GM19467 (cell line): Measurements from ENCODE around the gene UGGT1.

Source experiments
- ATAC-seq: cut with Tn5 transposase; IDR thresholded peaks from one replicate; pipeline ENCODE4 v1.9.1; 2021; ENCODE audit warnings: mild to moderate bottlenecking, moderate library complexity; ENCODE audit not compliant: unreplicated experiment

UGGT1 gene

DNA sequence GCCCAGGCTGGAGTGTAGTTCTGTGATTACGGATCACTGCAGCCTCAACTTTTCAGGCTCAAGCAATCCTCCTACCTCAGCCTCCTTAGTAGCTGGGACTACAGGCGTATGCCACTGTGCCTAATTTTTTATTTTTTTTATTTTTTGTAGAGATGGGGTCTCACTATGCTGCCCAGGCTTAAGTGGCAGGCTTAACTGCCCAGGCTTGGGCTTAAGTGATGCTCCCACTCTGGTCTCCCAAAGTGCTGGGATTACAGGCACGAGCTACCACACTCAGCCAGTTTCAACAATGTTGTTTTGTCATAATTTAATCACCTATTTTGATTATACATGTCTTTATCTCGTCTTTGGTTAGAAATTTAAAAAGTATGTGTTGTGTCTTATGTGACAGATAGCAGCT is 18.2 kb downstream of the UGGT1 start:
- ATAC-seq, result no peak

DNA sequence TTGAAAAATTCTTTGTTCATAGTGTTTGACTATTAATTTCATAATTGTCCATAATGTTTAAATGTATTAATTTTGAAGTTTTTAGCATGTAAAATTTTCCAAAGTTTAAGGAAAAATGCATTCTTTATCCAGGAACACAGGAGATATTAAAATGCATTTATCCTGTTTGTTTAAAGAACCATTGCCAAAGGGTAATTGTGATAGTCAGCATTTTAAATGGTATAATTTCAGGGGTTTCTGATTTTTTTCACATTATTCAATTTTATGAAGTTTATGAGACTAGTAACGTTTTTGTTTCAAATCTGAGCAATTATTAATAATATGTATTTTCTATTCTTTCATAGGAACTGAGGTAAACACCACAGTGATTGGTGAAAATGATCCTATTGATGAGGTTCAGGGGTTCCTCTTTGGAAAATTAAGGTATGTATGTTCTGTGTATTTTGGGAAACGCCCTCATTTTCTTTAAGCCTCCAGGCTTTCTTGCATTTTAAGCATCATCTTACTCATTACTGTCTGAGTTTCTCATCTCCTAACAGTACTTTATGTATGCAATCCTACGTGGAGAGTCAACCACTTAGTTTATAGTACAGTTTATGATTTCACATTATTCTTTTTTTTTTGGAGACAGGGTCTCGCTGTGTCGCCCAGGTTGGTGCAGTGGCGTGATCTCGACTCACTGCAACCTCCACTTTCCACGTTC is 25.1 kb downstream of the UGGT1 start:
- no peak for ATAC-seq

DNA sequence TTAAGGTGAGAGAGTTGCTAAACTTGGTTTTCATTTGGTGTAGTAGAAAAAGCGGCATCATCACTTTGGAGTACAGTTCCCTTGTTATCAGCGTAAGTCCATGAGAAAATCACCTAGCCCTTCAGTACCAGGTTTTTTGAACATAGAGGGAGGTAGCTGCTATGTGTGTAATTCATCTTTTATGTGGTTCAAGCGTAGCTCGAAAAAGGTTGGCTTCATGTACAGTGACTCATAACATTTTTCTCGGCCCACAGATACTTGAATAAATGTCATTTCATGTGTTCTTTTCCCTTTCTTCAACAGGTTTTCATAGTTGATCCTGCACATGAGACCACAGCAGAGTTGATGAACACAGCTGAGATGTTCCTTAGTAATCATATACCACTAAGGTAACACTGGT is 43.6 kb downstream of the UGGT1 start:
- ATAC-seq, result no peak

DNA sequence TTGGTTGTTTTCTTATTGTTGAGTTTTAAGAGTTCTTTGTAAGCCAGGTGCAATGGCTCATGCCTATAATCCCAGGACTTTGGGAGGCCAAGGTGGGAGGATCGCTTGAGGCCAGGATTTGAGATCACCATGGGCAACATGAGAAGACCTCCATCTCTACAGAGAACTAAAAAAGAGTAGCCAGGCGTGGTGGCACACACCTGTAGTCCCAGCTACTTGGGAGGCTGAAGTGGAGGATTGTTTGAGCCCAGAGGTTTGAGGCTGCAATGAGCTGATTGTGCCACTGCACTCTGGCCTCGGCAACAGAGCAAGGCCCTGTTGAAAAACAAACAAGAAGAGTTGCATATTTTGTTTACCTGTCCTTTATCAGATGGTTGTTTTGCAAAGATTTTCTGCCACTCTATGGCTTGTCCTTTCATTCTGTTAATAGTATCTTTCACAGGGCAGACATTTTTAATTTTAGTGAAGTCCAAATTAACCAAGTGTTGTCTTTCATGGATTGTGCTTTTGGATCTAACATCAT is 46.2 kb downstream of the UGGT1 start:
- ATAC-seq, result no peak

DNA sequence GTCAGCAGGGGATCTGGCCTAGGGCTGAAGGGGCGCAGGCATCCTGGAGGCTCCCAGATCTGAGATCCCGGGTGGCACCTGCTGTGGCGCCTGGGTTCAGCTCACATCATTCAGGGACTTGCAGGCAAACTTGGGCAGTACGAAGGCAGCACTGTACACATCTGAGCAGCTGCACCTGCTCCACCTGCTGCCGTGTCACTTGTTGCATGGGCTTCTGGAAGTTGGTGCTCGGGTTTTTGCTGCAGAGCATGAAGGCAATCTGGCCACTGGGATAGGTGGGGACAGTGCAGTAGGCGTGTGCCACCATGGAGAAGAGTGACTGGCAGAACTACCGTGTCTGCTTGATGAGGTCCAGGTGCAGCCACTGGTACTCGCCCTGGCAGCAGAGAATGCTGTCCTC is 48.6 kb downstream of the UGGT1 start:
- no peak for ATAC-seq

DNA sequence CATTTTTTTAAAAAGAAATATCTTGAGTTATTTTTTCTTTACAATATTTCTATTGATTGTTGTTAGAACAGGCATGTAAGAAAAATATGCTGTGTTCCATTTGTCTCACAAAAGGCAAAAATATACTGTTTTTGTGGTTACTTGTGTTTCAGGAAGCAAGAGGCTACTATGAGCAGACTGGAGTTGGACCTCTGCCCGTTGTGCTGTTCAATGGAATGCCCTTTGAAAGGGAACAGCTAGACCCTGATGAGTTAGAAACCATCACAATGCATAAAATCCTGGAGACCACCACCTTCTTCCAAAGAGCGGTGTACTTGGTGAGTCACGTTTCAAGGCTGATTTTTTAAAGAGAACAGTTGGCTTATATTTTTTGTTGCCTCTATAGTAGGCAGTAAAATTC is 54.7 kb downstream of the UGGT1 start:
- ATAC-seq, result no peak

DNA sequence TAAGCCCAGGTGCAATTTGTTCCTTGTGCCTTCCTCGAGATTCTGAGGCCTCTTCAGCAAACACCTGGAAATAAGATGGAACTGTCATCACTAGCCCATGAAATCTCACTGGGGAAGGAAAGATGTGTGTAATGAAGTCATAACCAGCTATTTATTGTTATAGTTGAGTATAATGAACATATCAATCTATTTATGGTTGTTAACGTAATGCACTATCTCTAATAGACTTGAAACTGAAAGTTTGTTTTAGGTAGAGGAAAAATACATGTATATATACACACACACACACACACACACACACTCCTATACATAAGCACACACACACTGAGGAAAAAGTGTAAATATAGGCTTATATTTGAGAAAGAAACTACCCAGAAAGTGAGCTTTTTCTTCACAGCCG is 62.8 kb downstream of the UGGT1 start:
- ATAC-seq, result no peak

DNA sequence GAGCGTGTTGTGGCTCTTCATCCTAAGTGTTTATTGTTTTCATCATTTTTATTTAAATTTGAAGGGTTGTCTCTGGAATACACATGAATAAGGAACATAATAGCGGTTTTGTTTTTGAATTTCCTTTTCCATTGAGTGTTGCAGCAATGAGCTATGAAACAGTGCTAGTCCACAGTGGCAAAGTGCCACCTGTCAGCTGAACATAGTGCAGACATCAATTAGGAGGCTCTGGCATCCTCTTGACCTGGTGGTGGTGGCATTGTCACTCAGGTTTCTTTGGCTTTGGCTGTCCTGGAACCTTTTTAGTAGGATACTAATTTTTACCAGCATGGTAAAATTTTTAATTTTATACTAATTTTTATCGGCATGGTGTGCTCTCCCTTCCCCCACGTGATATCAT is 63.2 kb downstream of the UGGT1 start:
- ATAC-seq, result no peak

DNA sequence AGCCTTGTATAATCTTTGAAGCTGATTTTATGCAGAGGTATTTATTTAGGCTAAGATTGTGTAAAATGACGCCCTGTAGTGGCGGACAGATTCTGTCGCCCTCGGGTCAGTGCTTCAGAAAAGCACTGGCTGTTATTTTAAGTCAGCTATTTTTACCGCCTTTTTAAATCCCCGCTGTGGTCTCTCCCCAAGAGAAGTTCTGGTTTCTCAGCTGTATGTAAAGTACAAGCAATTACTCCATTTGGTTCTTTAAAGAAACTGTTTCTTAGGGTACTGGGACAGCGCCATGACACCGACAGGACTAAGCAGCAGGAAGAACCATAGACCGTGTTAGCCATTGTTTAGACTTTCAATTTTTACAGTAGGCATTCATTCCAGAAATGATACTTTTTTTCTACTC is 65.0 kb downstream of the UGGT1 start:
- no peak for ATAC-seq

DNA sequence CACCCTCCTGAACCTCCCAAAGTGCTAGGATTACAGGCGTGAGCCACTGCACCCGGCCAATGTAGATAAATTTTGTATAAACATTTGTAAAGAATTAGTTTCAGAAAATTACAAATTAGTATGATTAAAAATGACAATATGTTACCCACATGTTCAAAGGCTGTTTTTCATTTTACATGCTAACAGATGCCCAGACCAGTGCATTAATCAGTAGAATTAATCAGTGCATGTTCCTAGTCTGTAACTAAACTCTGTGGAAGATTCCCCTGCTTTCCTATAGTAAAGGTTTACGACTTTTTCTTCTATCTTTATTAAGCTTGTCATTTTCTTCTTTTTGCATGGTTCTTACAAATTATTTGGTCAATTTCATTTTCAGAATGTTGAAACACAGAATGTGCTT is 65.8 kb downstream of the UGGT1 start:
- ATAC-seq, result no peak

DNA sequence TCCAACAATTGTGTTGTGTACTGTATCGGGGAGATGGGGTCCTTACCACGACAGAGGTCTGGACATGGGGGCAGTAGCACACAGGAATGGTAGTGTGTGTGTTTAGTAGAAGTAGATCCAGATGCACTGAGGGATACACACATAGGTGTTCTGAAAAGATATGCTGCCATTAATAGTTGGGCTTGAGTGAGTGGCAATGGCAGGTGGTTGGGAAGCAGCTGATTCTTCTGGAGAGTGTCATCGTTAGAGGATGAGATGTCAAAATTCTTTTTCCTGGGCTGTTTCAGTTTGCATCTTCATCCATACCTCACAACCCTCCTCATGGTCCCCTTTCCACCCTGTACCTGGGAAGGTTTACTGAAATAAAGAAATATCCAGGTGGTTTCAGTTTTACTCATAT is 66.6 kb downstream of the UGGT1 start:
- ATAC-seq, result no peak

DNA sequence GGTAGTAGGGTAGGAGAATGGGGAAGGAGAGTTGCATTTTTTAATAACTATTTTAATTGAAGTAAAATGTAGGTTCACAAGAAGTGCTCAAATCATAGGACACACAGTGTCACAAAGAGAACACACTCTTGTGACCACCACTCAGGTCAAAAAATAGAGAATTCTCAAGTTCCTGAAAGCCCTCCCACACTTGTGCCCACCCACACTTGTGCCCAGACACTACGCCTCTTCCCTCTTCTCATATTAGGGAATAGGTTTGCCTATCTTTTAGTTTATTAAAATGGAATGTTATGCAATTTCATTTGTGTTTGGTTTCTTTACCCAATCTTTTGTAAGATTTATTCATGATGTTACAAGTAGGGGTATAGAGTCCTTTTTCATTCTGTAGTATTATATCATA is 67.2 kb downstream of the UGGT1 start:
- ATAC-seq, result no peak

DNA sequence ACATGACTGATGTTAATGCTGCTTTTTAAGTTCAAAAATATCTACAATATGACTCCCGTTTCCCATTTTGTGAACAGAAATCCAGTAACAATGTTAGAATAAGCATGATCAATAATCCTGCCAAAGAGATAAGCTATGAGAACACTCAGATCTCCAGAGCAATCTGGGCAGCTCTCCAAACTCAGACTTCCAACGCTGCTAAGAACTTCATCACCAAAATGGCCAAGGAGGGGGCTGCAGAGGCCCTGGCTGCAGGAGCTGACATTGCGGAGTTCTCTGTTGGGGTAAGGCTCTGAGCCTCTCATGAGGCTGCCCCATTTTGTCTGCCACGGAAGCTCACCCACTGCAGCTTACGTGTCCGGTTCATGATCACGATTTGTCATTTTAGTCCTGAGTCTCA is 68.4 kb downstream of the UGGT1 start:
- ATAC-seq, result no peak

DNA sequence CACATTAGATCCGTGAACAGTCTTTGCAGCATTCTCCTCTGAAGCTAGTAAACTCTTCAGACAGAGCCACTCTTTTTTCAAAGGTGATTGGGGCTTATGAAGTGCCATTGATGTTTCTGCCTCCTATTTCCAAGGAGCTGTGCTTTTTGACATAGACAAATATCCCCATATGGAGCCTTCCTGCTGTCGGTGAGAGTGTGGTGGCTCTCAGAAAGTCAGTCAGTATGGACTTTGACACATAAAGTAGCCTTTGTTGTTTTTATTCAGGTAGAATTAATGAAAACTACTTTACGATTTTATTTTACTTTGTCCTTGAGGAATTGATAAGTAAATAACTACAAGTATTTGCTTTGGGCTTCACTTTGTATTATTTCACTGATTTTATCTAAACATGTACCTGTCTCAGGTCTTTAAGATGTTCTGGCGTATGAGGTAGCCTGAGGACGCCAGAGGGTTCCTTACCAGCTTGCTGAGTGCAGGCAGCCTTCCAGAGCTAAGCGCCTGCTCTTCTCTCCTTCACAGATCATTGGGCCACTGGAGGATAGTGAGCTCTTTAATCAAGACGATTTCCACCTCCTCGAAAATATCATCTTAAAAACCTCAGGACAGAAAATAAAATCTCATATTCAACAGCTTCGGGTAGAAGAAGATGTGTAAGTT is 69.7 kb downstream of the UGGT1 start:
- ATAC-seq, result no peak

DNA sequence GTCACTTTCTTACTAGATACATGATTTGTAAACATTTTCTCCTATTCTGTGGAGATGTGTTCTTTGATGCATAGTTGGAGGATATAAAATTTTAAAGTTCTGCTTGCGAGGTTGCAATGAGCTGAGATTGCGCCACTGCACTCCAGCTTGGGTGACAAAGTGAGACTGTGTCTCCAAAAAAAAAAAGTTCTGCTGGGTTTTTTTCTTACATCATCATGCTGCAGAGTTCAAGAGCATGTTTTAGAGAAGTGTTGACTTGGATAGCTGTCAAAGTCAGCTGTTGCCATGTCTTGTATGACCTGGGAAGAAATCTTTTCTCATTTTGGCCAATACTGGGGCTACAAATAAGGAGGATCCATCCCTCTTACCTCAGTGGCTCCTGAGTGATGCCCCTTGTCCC is 71.3 kb downstream of the UGGT1 start:
- ATAC-seq, result no peak

DNA sequence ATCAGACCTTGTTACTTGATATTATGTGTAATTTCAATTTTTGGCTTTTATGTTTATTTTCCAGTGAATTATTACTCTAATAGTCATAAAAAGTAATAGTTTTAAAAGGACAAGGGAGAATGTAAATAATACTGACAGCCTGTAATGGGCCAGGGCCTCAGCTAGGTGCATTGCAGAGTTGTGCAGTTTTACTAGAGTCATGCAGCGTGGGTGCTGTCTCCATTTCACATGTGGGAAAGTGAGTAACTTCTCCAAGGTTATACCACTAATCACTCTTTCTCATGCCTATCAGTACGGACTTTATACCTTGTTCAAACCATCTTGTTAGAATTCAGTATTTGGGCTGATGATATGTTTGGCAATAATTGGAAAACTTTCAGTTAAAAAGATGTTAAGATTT is 73.3 kb downstream of the UGGT1 start:
- ATAC-seq, result no peak

DNA sequence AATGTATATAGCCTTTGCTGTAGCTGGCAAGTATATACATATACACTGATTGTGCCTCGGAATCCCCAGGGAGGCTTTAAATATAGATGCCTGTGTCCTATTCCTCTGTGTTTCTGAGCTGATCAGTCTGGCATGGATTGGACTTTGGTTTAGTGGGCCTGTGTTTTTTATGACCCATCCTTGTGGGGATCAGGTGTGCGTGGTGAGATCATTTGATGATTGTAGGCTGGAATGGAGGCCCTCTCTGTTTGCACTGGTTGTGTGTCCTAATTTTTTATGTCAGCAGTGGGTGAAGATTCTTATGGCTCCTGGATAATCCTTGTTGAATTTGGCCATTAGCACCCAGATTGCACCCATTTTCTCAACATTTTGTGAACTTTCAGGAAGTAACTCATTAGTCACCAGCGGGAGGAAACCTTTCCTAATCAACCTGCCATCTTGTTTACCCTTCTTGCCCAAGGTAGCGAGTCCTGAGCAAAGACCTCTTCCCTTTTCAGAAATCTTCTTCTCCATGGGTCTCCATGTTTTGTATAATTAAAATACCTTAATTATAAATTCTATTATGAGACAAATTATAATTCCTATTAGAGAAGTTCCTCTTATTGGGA is 75.8 kb downstream of the UGGT1 start:
- no peak for ATAC-seq

DNA sequence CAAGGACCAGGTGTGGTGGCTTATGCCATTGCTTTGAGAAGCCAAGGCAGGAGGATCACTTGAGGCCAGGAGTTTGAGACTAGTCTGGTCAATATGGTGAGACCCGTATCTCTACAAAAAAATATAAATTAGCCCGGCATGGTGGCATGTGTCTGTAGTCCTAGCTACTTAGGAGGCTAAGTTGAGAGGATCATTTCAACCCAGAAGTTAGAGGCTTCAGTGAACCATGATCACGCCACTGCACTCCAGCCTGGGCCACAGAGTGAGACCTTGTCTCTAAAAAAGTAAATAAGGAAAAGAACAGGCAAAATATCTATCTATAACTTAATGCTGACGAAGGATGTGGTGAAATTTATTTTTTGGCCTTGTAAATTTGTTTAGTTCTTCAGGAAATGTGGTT is 78.1 kb downstream of the UGGT1 start:
- no peak for ATAC-seq

DNA sequence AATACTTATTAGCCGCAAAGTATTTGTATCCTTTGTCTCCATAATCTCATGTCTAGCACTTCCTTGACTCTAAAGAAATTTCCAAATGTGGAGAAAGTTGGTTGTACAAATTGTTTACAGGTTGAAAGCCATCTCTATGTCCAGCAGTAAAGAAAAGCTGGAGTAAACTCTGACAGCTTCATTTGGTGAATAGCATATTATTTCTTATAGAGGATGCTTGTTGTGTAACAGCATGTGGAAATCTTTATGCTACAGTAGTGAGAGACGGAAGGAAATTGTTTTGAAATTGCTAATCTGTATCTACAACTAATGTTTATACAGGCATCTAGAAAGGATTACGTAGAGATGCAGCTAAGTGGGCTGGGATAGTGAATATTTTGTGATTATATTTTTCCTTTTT is 78.5 kb downstream of the UGGT1 start:
- ATAC-seq, result no peak

DNA sequence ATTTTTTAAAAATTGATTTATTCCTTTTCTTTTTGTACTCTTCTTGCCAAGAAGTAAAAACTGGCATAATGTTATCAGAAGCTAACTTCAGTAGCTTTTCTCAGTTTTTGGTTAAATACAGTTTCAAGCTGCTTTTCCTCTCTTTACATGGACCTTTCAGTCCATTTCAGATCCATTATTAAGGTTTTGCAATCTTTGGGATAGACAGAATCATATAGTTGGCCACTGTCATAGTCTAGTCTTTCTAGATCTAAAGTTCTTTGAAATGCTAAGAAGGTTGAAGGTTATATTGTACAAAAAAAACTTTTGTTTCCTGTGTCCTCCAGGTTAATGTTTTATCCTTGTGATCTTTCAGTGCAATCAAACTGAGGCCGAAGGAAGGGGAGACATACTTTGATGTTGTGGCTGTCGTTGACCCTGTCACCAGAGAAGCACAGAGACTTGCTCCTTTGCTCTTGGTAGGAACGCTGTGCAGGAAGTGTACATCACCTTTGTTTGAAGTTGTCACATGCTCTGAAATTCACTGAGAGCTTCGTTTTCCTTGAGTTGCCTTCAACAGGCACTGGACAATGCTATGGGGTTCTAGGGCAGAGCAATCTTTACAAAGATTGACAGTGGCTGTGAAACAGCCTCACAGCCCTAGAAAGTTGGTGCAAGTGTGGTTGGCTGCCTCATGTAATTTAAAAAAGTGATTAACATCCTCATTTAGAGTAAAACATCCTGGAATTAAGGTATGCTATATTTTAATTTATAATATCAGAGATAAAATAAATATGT is 79.1 kb downstream of the UGGT1 start:
- ATAC-seq, result no peak

DNA sequence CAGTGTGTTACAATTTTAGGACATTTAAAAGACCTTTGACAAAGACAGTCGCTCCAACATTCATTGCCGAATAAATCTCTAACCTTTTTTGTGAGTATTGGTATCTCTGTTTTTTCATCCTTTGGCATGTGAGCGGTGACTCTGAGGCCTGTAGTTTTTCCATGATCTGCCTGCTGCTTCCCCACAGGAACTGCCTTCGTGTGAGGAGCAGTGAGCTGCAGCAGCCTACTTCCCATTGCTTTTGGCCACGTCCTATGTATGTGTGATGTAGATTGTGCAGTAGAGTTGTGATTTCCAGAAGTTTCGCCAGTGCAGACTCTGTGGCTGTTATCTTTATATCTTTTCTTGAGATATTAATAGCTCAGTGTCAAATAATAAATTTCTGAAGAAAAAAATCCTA is 79.8 kb downstream of the UGGT1 start:
- no peak for ATAC-seq

DNA sequence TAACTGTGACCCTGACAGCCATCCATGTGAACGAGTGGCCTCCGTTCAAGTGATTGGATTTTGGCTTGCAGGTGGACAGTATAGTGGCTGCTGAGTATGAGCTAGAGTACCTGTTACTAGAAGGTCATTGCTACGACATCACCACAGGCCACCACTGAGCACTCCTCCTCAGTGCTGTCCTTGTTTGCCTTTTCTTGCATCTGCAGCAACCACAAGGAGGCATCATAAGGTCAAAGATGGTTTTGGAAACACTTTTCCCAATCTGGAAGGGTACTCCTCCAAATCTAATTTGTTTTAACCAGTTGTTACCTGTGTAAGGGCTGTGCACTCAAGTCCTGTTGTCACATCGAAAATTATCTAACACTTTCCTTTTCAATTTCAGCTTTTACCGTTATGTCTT is 81.2 kb downstream of the UGGT1 start:
- no peak for ATAC-seq
